Type B pancreatic cell (in vitro differentiated cells): Measurements from ENCODE around the gene CLGN. TPM values are rescaled to one million over a fixed set of nuclear protein-coding genes. Genes with fewer than 3 reads are reported as not detected.

Experiments
- DNase-seq: peaks from one replicate; pipeline ENCODE4 v3.0.0; 2021; ENCODE audit warnings: mixed read lengths; ENCODE audit not compliant: unreplicated experiment; ENCODE audit errors: extremely low spot score
- H3K27ac Mint-ChIP-seq: 2 replicates; pipeline ENCODE4 v1.8.0; 2021; ENCODE audit warnings: mild to moderate bottlenecking, mixed read lengths
- H3K27me3 Mint-ChIP-seq: 2 replicates; pipeline ENCODE4 v1.8.0; 2021; ENCODE audit warnings: mixed read lengths
- H3K36me3 Mint-ChIP-seq: 2 replicates; pipeline ENCODE4 v1.8.0; 2021; ENCODE audit warnings: mixed read lengths
- H3K4me1 Mint-ChIP-seq: one replicate; pipeline ENCODE4 v1.8.0; 2021; ENCODE audit warnings: mixed read lengths; ENCODE audit not compliant: unreplicated experiment
- H3K4me3 Mint-ChIP-seq: 2 replicates; pipeline ENCODE4 v1.8.0; 2021; ENCODE audit warnings: mild to moderate bottlenecking, mixed read lengths
- H3K9me3 Mint-ChIP-seq: 2 replicates; pipeline ENCODE4 v1.8.0; 2021; ENCODE audit warnings: mixed read lengths
- CTCF ChIP-seq: fragments of 200-600 bp; sonication (generic); conservative IDR thresholded peaks from 2 replicates; pipeline ENCODE4 v1.5.0; 2021; ENCODE audit warnings: antibody characterized with exemption, mild to moderate bottlenecking
- total RNA-seq: library from RNA; stranded (reverse); gene quantifications from 2 replicates; pipeline ENCODE4 v1.2.1, GENCODE V29; 2021; ENCODE audit warnings: low replicate concordance

Gene CLGN
- total RNA-seq, 1 donor from 2014 or later, result 6.4 TPM

- Mint-ChIP-seq H3K4me1 (peaks cover 14% of the 10 kb centered on the region), H3K27me3 (no peaks in the 10 kb centered on the region), H3K27ac (no peak overlapping the region), H3K9me3 (no peaks in the 10 kb centered on the region), H3K36me3 (no peaks in the 10 kb centered on the region), H3K4me3 (peak overlapping the region; percentile 19)
- DNase-seq, result no peak
- no peak for TF ChIP-seq CTCF
These were observed 82.8 kb downstream of the CLGN start for GRCh38 chr4:140344621-140345020.

DNA sequence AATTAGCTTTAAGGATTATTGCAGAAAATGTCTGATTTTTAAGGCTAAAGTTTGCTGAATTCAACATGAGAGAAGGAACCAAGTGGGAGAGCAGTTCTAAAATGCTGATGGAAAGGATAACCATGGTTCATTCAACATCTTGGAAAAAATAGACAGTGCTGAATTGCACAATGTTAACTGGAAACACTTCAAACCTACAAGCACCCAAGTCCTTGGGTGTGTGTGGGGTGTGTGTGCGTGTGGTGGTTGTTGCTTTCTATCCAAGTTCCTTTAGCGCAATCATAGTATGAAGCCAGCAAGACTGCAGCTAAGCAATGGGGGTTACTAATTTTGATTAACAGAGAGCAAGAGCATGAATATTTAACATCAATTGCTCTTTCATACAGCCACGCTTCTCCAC, 83.3 kb downstream of the CLGN start:
- H3K27me3 Mint-ChIP-seq, result no peaks in the 10 kb centered on the region
- peak overlapping the region; percentile 19 for H3K4me3 Mint-ChIP-seq
- H3K4me1 Mint-ChIP-seq, result peaks cover 11% of the 10 kb centered on the region
- no peak for DNase-seq
- no peak for TF ChIP-seq CTCF
- H3K27ac Mint-ChIP-seq, result no peak overlapping the region
- H3K36me3 Mint-ChIP-seq, result no peaks in the 10 kb centered on the region
- no peaks in the 10 kb centered on the region for H3K9me3 Mint-ChIP-seq

DNA sequence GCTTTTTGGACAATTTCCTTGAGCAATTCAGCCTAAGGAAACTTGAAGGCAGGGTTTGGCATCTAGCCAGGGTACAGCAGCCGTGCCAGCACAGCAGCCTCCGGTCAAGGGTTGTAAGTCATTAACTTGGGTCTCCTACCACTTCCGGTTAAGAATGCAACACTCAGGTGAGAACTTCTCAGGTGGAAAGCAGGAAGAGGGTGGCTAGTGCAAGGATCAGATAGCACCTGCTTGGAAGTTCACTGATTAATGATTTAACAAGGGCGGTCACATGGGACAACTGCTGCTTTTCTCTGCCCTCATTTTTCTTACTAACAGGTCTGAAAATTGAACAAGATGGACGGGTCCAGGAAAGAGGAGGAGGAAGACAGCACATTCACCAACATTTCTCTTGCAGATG, 84.1 kb downstream of the CLGN start:
- Mint-ChIP-seq H3K27ac (no peak overlapping the region), H3K4me1 (peaks cover 11% of the 10 kb centered on the region), H3K9me3 (no peaks in the 10 kb centered on the region), H3K4me3 (peak overlapping the region; percentile 65), H3K36me3 (no peaks in the 10 kb centered on the region), H3K27me3 (no peaks in the 10 kb centered on the region)
- no peak for DNase-seq
- TF ChIP-seq CTCF, result no peak

GRCh38 chr4:140342620-140343019, 84.8 kb downstream of the CLGN start:
- H3K9me3 Mint-ChIP-seq, result no peaks in the 10 kb centered on the region

More at GRCh38 chr4:140342620-140343019, 84.8 kb downstream of the CLGN start:
- no peaks in the 10 kb centered on the region for H3K27me3 Mint-ChIP-seq
- H3K4me3 Mint-ChIP-seq, result no peak overlapping the region
- H3K27ac Mint-ChIP-seq, result no peak overlapping the region
- TF ChIP-seq CTCF, result no peak
- H3K4me1 Mint-ChIP-seq, result peaks cover 11% of the 10 kb centered on the region
- no peak for DNase-seq
- no peaks in the 10 kb centered on the region for H3K36me3 Mint-ChIP-seq

Other genes with a start within 250 kb of the CLGN start
- gene SCOC, start 54.0 kb downstream of the CLGN start, total RNA-seq, result 51.4 and 58.0 TPM in 2 replicates
- gene MGAT4D, start 70.6 kb upstream of the CLGN start, total RNA-seq, result not detected in 2 replicates
- 35.9 and 50.2 TPM in 2 replicates for gene ELMOD2, start 96.5 kb upstream of the CLGN start, total RNA-seq
- gene UCP1, start 141.3 kb upstream of the CLGN start, total RNA-seq, result 0.41 TPM in 1 of 2 replicates, not detected in the other